GM19395 (cell line): ENCODE measurements around the gene PTPRR.

ENCODE experiments used
- ATAC-seq: cut with Tn5 transposase; IDR thresholded peaks from one replicate; pipeline ENCODE4 v1.9.1; 2021; ENCODE audit warnings: mild to moderate bottlenecking, moderate library complexity; ENCODE audit not compliant: unreplicated experiment

PTPRR gene, protein sequence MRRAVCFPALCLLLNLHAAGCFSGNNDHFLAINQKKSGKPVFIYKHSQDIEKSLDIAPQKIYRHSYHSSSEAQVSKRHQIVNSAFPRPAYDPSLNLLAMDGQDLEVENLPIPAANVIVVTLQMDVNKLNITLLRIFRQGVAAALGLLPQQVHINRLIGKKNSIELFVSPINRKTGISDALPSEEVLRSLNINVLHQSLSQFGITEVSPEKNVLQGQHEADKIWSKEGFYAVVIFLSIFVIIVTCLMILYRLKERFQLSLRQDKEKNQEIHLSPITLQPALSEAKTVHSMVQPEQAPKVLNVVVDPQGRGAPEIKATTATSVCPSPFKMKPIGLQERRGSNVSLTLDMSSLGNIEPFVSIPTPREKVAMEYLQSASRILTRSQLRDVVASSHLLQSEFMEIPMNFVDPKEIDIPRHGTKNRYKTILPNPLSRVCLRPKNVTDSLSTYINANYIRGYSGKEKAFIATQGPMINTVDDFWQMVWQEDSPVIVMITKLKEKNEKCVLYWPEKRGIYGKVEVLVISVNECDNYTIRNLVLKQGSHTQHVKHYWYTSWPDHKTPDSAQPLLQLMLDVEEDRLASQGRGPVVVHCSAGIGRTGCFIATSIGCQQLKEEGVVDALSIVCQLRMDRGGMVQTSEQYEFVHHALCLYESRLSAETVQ

DNA sequence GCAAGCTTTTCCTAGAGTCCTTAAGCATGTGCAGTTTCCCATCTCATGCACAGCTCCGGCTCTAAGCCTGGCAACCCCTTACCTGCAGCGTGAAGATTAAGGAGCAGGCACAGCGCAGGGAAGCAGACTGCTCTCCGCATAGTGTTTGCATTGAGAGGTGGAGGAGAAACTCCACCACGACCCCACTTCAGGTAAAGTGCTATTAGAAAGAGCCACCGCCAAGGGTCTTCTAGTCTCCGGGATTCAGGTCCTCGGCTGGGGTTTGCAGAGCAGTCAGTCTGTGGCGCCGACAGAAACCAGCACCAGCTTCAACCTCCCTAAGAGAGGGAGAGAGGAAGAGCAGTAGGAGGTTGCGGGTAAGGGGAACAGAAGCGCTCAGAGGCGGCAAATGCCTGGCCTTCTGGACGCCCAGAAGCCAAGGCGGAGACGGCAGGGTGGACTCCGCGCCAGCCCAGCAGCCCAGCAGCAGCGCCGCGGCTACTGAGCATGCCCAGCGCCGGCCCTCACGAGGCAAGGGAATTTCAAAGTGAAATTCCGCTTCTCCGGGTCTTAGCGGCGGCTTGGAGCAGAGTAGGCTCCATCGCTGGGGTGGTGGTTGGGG is at the start of gene PTPRR:
TSS of gene PTPRR (minus strand) at position 488 of the 601 bp plus-strand sequence. CDS start at position 140, 348 bp downstream.
- ATAC-seq = no peak

DNA sequence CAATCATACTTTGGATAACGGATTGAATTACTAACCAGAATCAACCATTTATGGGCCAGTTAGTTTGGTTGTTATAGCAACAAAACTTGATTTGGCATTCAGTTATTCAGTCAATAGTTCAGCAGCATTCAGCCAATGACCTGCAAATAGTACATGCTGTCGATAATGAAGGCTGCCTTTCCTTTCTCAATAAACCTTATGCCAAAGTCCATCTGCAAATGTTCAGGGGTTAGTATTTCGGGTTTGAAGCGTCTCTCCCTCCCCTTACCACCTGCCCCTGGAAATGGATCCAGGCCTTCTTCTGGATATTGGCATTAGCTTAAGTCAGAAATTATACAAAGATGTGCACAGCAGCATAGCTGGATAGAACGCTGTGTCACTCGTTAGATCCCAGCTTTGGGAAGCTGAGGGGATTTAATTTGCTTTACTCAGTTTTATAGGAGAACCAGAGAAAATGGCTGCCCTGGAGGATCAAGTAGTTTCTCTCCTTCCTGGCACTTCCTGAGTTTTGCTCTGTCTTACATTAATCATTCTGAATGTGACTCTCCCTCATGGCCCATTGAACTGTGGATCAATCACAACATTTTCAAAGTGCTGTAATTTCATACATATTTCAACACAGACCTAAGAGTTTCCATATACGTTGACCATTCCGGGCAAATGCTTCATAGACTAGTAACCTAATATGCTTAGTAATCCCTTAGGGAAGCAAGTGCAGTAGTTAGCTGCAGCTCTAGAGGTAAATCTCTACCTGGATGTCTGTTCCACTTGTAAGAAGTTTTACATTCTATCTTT is 46.7 kb upstream of the PTPRR start:
- no peak for ATAC-seq

DNA sequence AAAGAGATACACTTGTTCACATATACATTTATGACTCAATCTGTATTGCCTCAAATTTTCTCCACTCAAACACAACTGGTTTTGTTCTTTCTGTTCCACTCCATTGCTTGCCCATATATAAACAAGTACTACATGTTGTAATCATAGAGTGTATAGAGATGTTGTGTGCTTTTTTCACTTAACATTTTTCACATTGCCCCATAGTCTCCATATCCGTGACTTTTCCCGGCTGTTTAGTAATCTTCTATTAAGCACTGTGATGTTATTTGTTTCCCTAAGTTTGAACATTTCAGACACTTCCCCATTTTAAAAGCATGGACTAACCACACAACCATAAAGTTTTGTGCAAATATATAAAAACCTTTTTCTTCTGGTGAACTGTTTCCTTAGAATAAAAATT is 45.5 kb upstream of the PTPRR start:
- no peak for ATAC-seq

DNA sequence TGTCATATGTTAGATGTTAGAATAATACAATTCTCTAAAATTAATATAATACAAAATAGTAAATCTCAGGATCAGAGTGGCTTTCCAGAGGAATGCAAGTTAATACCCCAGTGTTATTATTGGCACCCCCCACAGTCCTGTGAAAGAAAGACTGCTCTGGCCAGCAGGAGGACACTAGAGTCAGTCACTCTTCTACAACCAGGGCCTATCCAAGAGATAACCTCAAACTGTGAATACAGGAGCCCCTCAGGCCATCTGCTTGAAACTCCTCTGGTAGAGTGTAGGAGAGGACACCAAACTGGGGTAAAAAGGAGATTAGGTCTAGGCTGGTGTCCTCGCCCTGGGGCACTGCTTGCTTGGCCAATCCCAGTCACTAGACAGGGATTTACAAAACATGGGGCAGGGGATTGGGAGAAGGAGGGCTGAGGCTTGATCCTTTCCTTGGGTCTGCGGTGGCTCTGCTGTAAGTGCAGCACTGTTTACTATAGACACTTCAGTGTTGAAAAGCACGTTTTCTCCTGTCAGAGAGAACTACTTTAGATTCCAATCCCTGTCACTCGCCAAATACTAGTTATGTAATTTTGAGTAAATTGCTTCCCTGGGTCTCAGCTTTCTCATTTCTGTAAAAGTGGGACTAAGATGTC is 44.5 kb upstream of the PTPRR start:
- ATAC-seq = no peak

DNA sequence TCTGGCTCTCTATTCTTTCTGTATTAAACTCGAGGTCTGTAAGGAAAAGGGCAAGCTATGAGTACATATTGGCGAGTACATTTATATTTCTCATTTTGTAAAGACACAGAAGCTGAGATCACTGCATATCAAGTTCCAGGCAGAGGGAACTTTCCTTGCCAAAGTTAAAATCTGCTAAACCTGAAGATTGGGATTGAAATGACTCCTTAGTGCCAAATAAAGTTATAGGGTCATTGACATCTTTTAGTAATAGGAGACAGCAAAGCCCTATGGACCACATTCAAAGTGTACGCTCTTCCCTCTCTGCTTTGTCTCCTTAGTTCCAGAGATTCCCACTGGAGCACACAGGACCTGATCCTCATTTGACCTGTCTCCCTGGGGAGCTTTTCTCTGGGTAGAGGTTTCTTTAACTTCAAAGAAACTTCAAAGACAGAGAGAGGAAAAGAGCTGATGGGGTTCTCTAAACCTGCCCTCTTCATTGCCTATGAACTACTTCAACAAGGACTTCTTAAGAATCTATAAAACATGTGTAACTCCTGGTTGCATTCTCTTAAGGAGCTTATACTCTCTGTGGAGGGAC is 42.6 kb upstream of the PTPRR start:
- ATAC-seq = no peak

DNA sequence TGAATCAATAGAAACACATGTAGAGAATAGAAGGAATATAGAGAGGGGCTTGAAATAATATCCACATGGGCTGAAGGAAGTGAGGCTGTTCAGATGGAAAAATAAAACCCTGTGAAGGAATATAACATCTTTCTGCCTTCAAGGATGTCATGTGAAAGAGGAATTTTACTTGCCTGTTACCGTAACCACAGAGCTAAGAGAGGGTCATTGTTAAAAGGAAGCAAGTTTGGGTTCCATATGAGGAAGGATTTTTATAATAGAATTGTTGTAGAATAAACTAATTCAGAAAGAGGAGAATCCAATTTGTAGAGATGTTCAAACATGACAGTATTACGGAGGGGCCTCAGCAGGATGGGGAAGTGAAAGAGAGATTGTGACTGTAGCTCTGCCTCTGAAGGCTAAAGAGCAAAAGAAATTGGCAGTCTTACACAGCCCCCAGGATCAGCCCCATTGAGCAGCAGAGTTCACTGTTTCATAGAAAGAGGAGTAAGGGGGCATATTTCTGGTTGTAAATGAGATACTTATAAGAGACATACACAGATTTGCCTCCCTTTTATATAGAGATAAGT is 41.8 kb upstream of the PTPRR start:
- no peak for ATAC-seq

DNA sequence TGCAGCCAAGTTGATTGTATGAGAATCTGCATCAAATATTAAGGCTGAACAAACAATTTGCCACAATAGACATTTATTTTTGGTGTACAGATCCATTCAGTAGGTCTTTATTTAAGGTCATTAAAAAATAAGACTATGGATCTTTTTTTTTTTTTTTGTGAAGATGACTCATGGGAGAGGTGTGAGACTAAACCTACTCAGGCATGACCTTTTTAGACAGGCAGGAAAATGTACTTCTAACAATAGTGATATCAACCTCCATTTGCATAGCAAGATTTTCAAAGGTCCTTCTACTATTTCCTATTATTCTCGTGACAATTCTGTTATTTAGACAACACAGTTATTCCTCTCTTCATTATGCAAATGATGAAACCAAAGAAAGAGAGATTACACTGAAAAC is 39.9 kb upstream of the PTPRR start:
- ATAC-seq = no peak

DNA sequence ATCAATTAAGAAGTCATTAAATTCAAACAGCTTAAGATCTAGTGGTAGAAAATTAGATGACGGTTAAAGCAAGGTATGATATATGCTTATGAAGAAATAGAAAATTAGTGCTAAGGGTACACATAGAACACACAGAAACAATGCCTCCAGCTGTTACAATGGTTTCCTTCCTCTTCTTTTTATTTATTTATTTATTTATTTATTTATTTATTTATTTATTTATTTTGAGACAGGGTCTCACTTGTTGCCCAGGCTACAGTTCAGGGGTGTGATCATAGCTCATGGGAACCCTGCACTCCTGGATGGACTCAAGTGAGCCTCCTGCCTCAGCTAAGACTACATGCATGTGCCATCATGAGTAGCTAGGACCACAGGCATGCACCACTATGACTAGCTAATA is 34.9 kb upstream of the PTPRR start:
- no peak for ATAC-seq

DNA sequence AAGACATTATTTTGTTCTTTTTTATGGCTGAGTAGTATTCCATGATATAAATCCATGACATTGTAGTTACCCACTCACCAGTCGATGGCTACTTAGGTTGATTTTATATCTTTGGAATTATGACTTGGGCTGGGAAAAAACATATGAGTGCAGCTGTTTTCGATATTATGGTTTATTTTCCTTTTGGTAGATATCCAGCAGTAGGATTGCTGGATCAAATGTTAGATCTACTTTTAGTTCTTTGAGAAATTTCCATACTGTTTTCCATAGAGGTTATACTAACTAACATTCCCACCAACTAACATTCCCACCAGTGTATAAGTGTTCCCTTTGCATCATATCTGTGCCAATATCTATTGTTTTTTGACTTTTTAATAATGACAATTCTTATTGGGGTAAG is 29.9 kb upstream of the PTPRR start:
- ATAC-seq = no peak

DNA sequence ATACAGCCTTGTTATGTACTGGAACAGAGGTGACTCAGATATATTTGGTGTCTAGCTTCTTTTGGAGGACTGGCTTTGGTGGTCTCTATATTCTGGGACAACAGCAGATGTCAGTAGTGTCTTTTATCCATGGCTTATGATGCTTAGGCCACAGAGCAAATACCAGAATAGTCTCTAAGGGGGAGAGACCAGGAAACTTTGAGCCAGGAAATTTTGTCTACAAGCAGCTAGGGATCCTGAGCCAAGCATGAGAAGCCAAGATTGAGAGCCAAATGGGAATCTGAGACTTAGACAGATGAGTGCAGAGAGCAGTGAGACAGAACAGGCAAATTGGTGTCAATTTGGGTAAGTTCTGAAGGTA is 28.4 kb upstream of the PTPRR start:
- no peak for ATAC-seq

DNA sequence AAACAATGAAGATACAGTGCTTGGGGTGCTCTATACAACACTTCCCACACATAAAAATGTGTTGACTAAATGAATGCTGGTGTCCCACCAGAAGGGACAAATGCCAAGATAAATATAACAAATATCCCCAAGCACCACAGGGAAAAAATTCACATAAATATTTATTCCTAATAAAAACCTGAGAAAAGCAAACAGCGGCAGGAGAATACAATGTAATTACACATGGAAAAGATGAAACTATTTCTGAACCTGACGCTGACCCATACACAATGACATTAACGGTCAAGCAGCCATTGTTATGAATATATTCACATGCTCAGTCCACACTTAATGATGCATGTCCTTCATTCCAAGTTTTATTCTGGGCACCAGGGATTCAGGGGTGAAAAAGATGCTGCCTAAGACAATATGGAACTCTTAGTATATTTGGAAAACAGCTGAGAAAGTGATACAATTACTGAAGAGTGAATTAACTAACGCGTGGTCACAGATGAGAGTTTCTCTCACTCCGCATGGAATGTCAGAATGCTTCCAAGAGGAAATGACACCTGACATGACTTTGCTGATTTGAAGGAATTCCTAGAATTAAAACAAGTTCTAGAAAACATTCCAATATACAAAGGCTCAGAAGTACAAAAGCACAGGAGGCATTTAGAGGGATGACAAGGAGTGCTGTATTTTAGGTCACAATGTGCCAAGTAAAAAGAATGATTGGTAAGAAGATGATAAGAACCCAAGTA is 27.9 kb upstream of the PTPRR start:
- ATAC-seq = no peak

DNA sequence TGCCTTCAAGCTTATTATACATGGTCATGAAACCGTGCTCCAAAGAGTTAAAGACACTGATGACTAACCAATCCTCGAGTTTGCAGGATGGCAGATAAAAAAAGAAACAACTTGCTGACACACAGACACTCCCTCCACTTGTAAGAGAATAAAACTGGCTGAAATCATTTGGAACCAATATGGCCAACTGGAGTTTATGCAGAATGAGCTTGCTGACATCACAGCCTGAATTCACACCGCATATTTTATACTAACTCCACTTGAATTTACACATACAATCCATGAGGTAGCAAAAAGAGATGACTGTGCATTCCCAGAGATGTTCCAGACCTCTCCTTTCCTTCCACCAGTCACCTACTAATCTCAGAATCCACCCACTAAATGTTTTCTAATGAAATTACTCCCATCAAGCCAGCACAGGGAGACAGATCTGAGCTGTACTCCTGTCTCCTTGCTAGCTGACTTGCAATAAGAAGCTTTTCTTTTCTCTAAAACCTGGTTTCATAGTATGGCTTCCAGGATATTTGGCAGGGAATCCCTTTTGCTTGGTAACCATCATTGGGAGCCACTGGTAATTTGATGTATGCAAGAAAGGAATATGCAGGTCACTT is 15.8 kb upstream of the PTPRR start:
- ATAC-seq = no peak

DNA sequence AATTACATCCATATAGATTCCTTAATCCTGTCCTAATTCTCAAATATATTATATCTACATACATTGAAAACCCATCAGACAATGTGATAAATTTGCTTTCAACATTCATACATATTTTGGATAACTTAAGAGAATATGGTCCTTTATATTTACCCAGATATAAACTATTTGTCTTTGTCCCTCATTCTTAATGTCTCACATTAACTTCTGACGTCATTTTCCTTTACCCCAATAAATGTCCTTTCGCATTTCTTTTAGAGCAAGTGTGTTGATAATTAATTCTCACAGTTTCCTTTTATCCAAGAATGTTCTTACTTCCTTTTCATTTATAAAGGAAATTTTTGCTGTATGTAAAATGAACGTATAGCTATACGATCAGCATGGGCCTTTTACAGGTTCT is 12.6 kb upstream of the PTPRR start:
- ATAC-seq = no peak

DNA sequence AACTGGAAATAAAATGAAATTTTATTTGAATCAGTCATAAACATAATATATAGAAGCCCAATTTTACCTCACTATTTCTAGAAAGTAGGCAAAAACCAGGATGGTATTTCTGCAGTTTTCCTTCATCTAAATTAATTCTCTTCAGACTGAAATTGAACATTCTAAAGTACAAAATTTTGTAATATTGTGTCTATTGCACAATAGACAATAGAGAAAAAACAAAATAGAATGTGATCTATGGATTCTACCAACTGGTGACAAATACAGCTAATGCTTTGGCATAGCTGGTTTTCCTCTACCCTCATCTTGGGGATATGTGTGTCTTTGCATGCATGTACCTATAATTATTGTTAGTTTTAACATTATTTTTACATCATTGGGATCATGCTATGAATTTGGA is 8.5 kb upstream of the PTPRR start:
- ATAC-seq = no peak

DNA sequence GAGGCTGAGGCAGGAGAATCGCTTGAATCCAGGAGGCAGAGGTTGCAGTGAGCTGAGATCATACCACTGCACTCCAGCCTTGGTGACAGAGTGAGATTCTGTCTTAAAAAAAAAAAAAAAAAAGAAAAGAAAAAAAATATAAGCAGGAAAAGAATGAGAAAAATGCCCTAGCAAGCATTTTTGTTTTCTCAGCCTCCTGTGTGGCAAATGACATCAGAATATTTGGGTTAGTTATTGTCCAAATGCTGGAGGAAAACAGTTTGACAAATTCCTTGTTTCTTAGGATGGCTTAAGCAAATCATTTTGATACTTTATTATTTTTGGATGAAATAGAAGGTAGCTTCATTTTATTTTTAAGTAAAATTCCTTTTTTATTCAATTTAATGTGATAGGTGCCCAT is 7.5 kb upstream of the PTPRR start:
- ATAC-seq = no peak

DNA sequence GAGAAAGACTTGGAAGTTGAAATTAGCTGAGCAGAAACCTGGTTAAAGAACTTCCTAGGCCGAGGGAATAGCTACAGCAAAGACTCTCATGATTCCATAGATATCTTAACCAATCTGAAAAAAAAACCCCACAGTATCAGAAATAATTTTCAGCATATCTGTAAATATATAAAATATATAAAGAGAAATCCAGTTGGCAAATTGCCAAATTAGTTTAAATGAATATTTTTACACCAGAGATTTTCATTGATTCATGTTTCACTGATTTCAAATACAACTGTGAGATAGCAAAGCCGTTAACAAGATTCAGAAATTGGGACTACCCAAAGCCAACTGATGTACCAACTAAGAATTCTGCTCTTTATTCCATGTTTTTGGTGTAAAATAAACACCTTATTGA is 6.8 kb upstream of the PTPRR start:
- ATAC-seq = no peak

DNA sequence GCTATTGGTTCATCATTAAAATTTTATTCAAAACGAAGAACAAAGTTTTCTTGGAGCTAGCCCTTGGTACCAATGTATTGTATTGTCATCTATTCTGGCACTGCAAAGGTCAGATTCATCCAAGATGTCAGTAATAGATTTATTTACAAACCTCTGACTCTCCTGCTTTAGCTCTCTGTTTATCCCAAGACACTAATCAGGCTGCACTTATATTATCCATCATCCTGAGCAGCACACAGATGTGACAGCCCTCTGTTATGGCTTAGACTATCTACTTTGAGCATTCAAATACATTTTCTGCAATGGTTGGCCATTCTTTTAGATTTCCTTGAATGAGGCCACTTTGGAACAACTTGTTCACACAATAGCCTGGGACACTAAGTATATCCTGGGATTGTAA is 5.0 kb upstream of the PTPRR start:
- ATAC-seq = no peak

DNA sequence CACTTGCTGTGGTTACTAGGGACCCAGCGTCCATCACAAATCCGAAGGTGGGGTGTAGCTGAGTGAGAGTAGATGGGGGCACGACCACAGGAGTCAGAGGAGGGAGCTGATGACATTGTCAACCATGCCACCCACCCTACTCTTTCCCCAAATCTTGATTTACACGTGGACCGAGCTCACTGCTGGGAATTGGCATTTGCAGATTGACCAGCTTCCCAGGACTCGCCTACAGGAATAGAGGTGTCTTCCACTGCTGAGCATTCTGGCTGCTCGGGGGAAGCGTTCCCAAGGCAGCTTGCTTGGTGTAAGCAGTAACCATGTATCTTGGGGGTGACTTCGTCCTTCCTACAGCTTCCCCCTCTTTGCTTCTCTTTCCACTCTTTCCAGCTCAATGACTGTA is 353 bp upstream of the PTPRR start:
- ATAC-seq = no peak

DNA sequence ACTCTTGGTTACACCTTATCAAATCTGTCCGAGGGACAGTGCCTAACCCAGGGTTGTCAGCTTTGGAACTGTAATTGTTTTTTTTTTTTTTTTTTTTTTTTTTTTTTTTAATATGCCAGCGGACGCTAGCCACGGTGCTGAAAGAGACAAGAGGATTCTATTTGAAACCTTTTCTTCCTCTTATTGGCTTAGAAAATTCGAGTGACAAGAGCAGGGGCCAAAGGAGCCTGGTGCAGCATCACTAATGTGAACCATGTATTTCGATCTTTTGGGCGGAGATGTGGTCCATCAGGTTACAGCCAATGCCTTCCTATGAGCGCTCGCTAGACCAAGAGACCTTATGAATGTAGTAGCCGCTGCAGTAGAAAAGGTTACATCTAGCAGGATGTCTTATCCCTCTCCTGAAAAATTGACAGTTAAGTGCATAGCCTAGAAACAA is 922 bp downstream of the PTPRR start:
- ATAC-seq = no peak
